B cell (primary cell): ENCODE measurements around the gene CFAP52. TPM values are rescaled to one million over a fixed set of nuclear protein-coding genes. Genes with fewer than 3 reads are reported as not detected.

ENCODE experiments used
- ATAC-seq: fragments of 200-7000 bp; cut with Tn5 transposase; one replicate; pipeline ENCODE4 v1.10.0; 2021; ENCODE audit warnings: low read depth, mild to moderate bottlenecking, moderate number of reproducible peaks, moderate library complexity
- CTCF ChIA-PET: fragments of 350-600 bp; sonication (Branson Sonifier 250); formaldehyde crosslinking; loops from one replicate; lab custom pipeline; 2021; ENCODE audit warnings: antibody characterized with exemption, inconsistent platforms; lab: Charles Lee
- POLR2A ChIA-PET: fragments of 350-600 bp; sonication (Branson Sonifier 250); formaldehyde crosslinking; loops from one replicate; lab custom pipeline; 2021; ENCODE audit warnings: antibody characterized with exemption; lab: Charles Lee
- DNase-seq: peaks from one replicate; pipeline ENCODE4 v3.0.0; 2013
- H2AFZ ChIP-seq: 2 replicates; pipeline ENCODE4 v1.6.1; 2012; ENCODE audit warnings: mild to moderate bottlenecking, low read depth, low read length; ENCODE audit not compliant: insufficient read depth, poor library complexity, severe bottlenecking
- H3K27ac ChIP-seq, 2 donors: 1 replicate in 1 of 2; 2 replicates in 1 of 2; pipeline ENCODE4 v1.5.1; 2012 to 2013; ENCODE audit warnings: low read length in 2 of 2, mild to moderate bottlenecking in 2 of 2, moderate library complexity in 1 of 2
- H3K27me3 ChIP-seq, 4 experiments: fragments of 200-600 bp in 1 of 4; sonication (generic) in 1 of 4; replicated peaks in 1 of 4; 1 replicate in 2 of 4; 2 replicates in 2 of 4; pipeline versions ENCODE4 v1.6.1 to v1.7.0; 2013 to 2016; ENCODE audit warnings: low read length in 3 of 4, mild to moderate bottlenecking in 2 of 4, mixed read lengths in 1 of 4, moderate library complexity in 1 of 4; ENCODE audit not compliant: insufficient read depth in 4 of 4, control insufficient read depth in 3 of 4; ENCODE audit errors: control extremely low read depth in 1 of 4
- H3K36me3 ChIP-seq, 2 experiments: replicated peaks in 1 of 2; 1 replicate in 1 of 2; 2 replicates in 1 of 2; pipeline versions ENCODE4 v1.6.1 to v1.7.1; 2013; ENCODE audit warnings: low read length in 1 of 2; ENCODE audit not compliant: insufficient read depth in 2 of 2, control insufficient read depth in 1 of 2; ENCODE audit errors: control extremely low read depth in 1 of 2, extremely low read depth in 1 of 2
- H3K4me1 ChIP-seq, 2 donors: fragments of 200-600 bp in 1 of 2; sonication (generic) in 1 of 2; 1 replicate in 1 of 2; 2 replicates in 1 of 2; pipeline versions ENCODE4 v1.5.1 to v1.6.1; 2013 to 2017; ENCODE audit warnings: low read length in 2 of 2; ENCODE audit not compliant: control insufficient read depth in 2 of 2, insufficient read depth in 2 of 2
- H3K4me2 ChIP-seq: replicated peaks from 2 replicates; pipeline ENCODE3; 2012; ENCODE audit warnings: mild to moderate bottlenecking, low read depth, low read length; ENCODE audit not compliant: poor library complexity, severe bottlenecking
- H3K4me3 ChIP-seq, 5 experiments: fragments of 200-600 bp in 1 of 5; sonication (generic) in 1 of 5; 1 replicate in 3 of 5; 2 replicates in 2 of 5; pipeline versions ENCODE4 v1.5.1 to v1.7.0; 2011 to 2016; ENCODE audit warnings: low read length in 4 of 5, mild to moderate bottlenecking in 4 of 5, low read depth in 2 of 5, control low read depth in 1 of 5, moderate library complexity in 1 of 5; ENCODE audit not compliant: insufficient read depth in 1 of 5; ENCODE audit errors: control extremely low read depth in 1 of 5, extremely low read depth in 1 of 5
- H3K79me2 ChIP-seq: fragments of 200-600 bp; sonication (generic); one replicate; pipeline ENCODE4 v1.6.0; 2016; ENCODE audit warnings: low read length; ENCODE audit not compliant: control insufficient read depth, insufficient read depth
- H3K9ac ChIP-seq: fragments of 200-600 bp; sonication (generic); 2 replicates; pipeline ENCODE4 v1.6.1; 2017; ENCODE audit warnings: mild to moderate bottlenecking, low read length, moderate library complexity
- H3K9me3 ChIP-seq, 3 donors: one replicate each; pipeline versions ENCODE4 v1.6.1 to v1.7.1; 2013; ENCODE audit warnings: low read length in 2 of 3; ENCODE audit not compliant: control insufficient read depth in 2 of 3, insufficient read depth in 1 of 3; ENCODE audit errors: control extremely low read depth in 1 of 3
- H4K20me1 ChIP-seq: 2 replicates; pipeline ENCODE4 v1.6.0; 2012; ENCODE audit warnings: mild to moderate bottlenecking, low read length; ENCODE audit not compliant: insufficient read depth, control insufficient read depth, poor library complexity, severe bottlenecking
- H3K27ac Mint-ChIP-seq: one replicate; pipeline ENCODE4 v1.8.0; 2021; ENCODE audit warnings: mixed read lengths
- H3K27me3 Mint-ChIP-seq: one replicate; pipeline ENCODE4 v1.8.0; 2021; ENCODE audit warnings: mixed read lengths
- H3K4me1 Mint-ChIP-seq: one replicate; pipeline ENCODE4 v1.8.0; 2021; ENCODE audit warnings: mixed read lengths
- H3K4me3 Mint-ChIP-seq: one replicate; pipeline ENCODE4 v1.8.0; 2021; ENCODE audit warnings: mixed read lengths
- H3K9me3 Mint-ChIP-seq: one replicate; pipeline ENCODE4 v1.8.0; 2022; ENCODE audit warnings: mixed read lengths; ENCODE audit not compliant: insufficient read depth
- CTCF ChIP-seq: fragments of 200-600 bp; IDR thresholded peaks from one replicate; pipeline ENCODE4 v1.8.0; 2022; ENCODE audit warnings: antibody characterized with exemption, mild to moderate bottlenecking
- EZH2 ChIP-seq: IDR thresholded peaks from 2 replicates; pipeline ENCODE4 v1.6.1; 2012; ENCODE audit warnings: borderline replicate concordance, low read depth, mild to moderate bottlenecking, moderate library complexity, low read length; ENCODE audit not compliant: insufficient read depth, poor library complexity, severe bottlenecking
- WGBS: methylation state at CpG from one replicate; pipeline ENCODE4 v1.1.5; 2013; ENCODE audit warnings: missing lambda C conversion rate; ENCODE audit not compliant: insufficient coverage; 5-methylcytosine and 5-hydroxymethylcytosine counted together
- intact Hi-C: fragments of 100-400 bp; cut with micrococcal nuclease; formaldehyde crosslinking; loops from one replicate; pipeline ENCODE4 v1.10.0; 2022
- polyA plus RNA-seq: library from polyadenylated mRNA; depleted of rRNA; stranded (reverse); fragments of >200 nt; gene quantifications from 2 replicates; pipeline ENCODE4 v1.2.3, GENCODE V29; 2012
- total RNA-seq, 2 donors: library from RNA; stranded (reverse); fragments of 120-200 nt in 1 of 2; gene quantifications; 1 replicate in 1 of 2; 2 replicates in 1 of 2; pipeline versions ENCODE4 v1.2.3 to v1.2.4, GENCODE V29; 2013 to 2022

CFAP52 gene
- total and polyA plus RNA-seq, 2 donors (not counting 1 experiment from before 2014, with no cell fraction given), result not detected

- WGBS, result 100% methylated on average over 6 of the region's 12 CpGs
- DNase-seq, result no peak
- Histone ChIP-seq H3K4me2 (no peak overlapping the region), H3K79me2 (no peaks in the 10 kb centered on the region), H4K20me1 (no peaks in the 10 kb centered on the region), H3K27ac (no peak overlapping the region), H3K9me3 (no peaks in the 10 kb centered on the region), H3K9ac (no peak overlapping the region), H3K4me1 (no peaks in the 10 kb centered on the region), H2AFZ (no peak overlapping the region), H3K27me3 (no peaks in the 10 kb centered on the region), H3K36me3 (peaks cover 2 to 13% of the 10 kb centered on the region in 2 experiments), H3K4me3 (no peak overlapping the region)
- intact Hi-C loops, result no loop called here
- H3K4me3 Mint-ChIP-seq, result no peak overlapping the region
- no peaks in the 10 kb centered on the region for H3K4me1 Mint-ChIP-seq
- no peaks in the 10 kb centered on the region for H3K9me3 Mint-ChIP-seq
- no peaks in the 10 kb centered on the region for H3K27me3 Mint-ChIP-seq
- H3K27ac Mint-ChIP-seq, result no peak overlapping the region
- ChIA-PET CTCF (no interaction called here), POLR2A (no interaction called here)
- no peak for ATAC-seq
- no peak for TF ChIP-seq CTCF
- no peak for TF ChIP-seq EZH2
These were observed 39.2 kb upstream of the CFAP52 start for GRCh38 chr17:9537177-9537776.

- ChIA-PET CTCF (interaction anchor here (0.6 kb wide), 1 partner anchor 1093 kb away, joined by 3 read pairs; no protein-coding TSS in a partner anchor), POLR2A (no interaction called here)
- no peak for DNase-seq
- H3K27ac Mint-ChIP-seq, result no peak overlapping the region
- intact Hi-C loops, result no loop called here
- no peak overlapping the region for H3K4me3 ChIP-seq
- no peaks in the 10 kb centered on the region for H3K4me1 Mint-ChIP-seq
- no peak overlapping the region for H3K4me2 ChIP-seq
- peaks cover 2 to 13% of the 10 kb centered on the region in 2 experiments for H3K36me3 ChIP-seq
- H3K79me2 ChIP-seq, result no peaks in the 10 kb centered on the region
- H4K20me1 ChIP-seq, result no peaks in the 10 kb centered on the region
- H3K9ac ChIP-seq, result no peak overlapping the region
- H3K9me3 Mint-ChIP-seq, result no peaks in the 10 kb centered on the region
- no peak overlapping the region for H3K4me3 Mint-ChIP-seq
- H3K27me3 Mint-ChIP-seq, result no peaks in the 10 kb centered on the region
- WGBS, result no CpG with 5 or more reads among the region's 4 CpGs
- no peaks in the 10 kb centered on the region for H3K9me3 ChIP-seq
- no peaks in the 10 kb centered on the region for H3K27me3 ChIP-seq
- no peak overlapping the region for H2AFZ ChIP-seq
- H3K27ac ChIP-seq, result no peak overlapping the region
- H3K4me1 ChIP-seq, result no peaks in the 10 kb centered on the region
- ATAC-seq, result no peak
- TF ChIP-seq CTCF (no peak), EZH2 (no peak)
These were observed 37.8 kb upstream of the CFAP52 start for GRCh38 chr17:9538626-9539025.
